ENCODE data around the gene SPECC1. TPM values are rescaled to one million over a fixed set of nuclear protein-coding genes. Genes with fewer than 3 reads are reported as not detected.

The SPECC1 gene
- total and polyA plus RNA-seq, 2 of the 4 experiments (the other 2 are of a cell fraction) = 16.9 to 26.2 TPM

- in situ Hi-C loops (cut with MboI; ENCODE audit: low sequenced_read_pairs) = no loop called here
- Histone ChIP-seq H3K9me1 (ENCODE audit: insufficient read depth, low read length) (peaks cover 9% of the 10 kb centered on the region; the same call in 1 of the 2 replicates), H2AK5ac (ENCODE audit: low read depth, low read length) (no peak overlapping the region), H3K4me1 (ENCODE audit: control insufficient read depth, insufficient read depth, low read length) (peaks cover 19% of the 10 kb centered on the region), H3K4me2 (ENCODE audit: low read depth, low read length) (peak overlapping the region; percentile 11; the same call in 1 of the 2 replicates), H4K5ac (ENCODE audit: low read depth, low read length) (no peak overlapping the region), H3K23ac (ENCODE audit: low read depth, low read length) (peak overlapping the region; percentile 48; the same call in 1 of the 2 replicates), H4K20me1 (ENCODE audit: insufficient read depth, low read length) (no peaks in the 10 kb centered on the region), H2BK20ac (ENCODE audit: low read depth, low read length) (peak overlapping the region; percentile 36; the same call in 1 of the 2 replicates), H3K79me1 (ENCODE audit: low read depth in 1 of 2, low read length in 2 of 2) (peaks cover 12 to 37% of the 10 kb centered on the region in 2 experiments), H4K8ac (ENCODE audit: low read depth in 2 of 2, low read length in 2 of 2) (peak overlapping the region in 1 of 2 experiments; percentile 17; a peak in 1 of 4 replicates), H3K9ac (ENCODE audit: low read depth, low read length) (no peak overlapping the region), H2AK9ac (replicated peaks; ENCODE audit: low read depth, low read length, poor library complexity) (no peak overlapping the region), H4K91ac (ENCODE audit: insufficient read depth, low read depth, low read length) (peak overlapping the region; percentile 60; the same call in 1 of the 2 replicates), H3K4me3 (ENCODE audit: insufficient read depth, low read depth, low read length) (no peak overlapping the region), H3K27me3 (ENCODE audit: control insufficient read depth, insufficient read depth, low read length) (no peaks in the 10 kb centered on the region), H3K9me3 (ENCODE audit: control insufficient read depth, insufficient read depth, low read length) (no peaks in the 10 kb centered on the region), H2BK15ac (ENCODE audit: low read depth, low read length) (no peak overlapping the region), H3K56ac (ENCODE audit: extremely low read depth, insufficient read depth, low read length) (no peak overlapping the region), H3K18ac (ENCODE audit: low read depth, low read length) (no peak overlapping the region), H3K4ac (ENCODE audit: low read depth, low read length) (peak overlapping the region; percentile 60; the same call in 1 of the 2 replicates), H2AFZ (replicated peaks; ENCODE audit: low read length, poor library complexity) (peak overlapping the region; percentile 68), H3K36me3 (ENCODE audit: control insufficient read depth, insufficient read depth, low read length) (0 out of 2 replicates have a peak, but pooled peaks cover 1% of the 10 kb centered on the region), H2BK5ac (ENCODE audit: low read depth, low read length, poor library complexity, severe bottlenecking) (peak overlapping the region; percentile 26), H3K27ac (ENCODE audit: insufficient read depth, low read length) (no peak overlapping the region), H3K14ac (replicated peaks; ENCODE audit: low read depth, low read length) (peak overlapping the region; percentile 16; the same call in 1 of the 2 replicates), H2BK120ac (ENCODE audit: low read depth, low read length) (peak overlapping the region; percentile 41; the same call in 1 of the 2 replicates)
- ATAC-seq (ENCODE audit: low read depth) (peak; percentile 85), DNase-seq (peak; percentile 91)
- ChIA-PET CTCF (no interaction called here), POLR2A (ENCODE audit: unreplicated experiment) (no interaction called here)
- 90% methylated on average over 3 of the region's 11 CpGs; no CpG with 5 or more reads in 1 of the 2 experiments for WGBS, 2 experiments (ENCODE audit: extremely low coverage in 2 of 2, insufficient read length in 1 of 2)
- dilution Hi-C loops (cut with HindIII; ENCODE audit: low sequenced_read_pairs, unreplicated experiment) = no loop called here
- no TSS peak for BruUV-seq (replicated peaks)
- TF ChIP-seq CHD1 (IDR thresholded peaks at IDR 0.05; ENCODE audit: low read depth, low read length) (no peak), CTCF (conservative IDR thresholded peaks at IDR 0.05; ENCODE audit: low read depth, low read length) (no peak), MAFK (IDR thresholded peaks at IDR 0.05; ENCODE audit: low read depth, low read length) (no peak), MAZ (IDR thresholded peaks at IDR 0.05; ENCODE audit: borderline replicate concordance, low read depth, low read length) (peak; percentile 31; the same call in 1 of the 2 replicates)
- intact Hi-C loops (cut with micrococcal nuclease) = no loop called here
Observed at GRCh38 chr17:20266806-20267458, 257.8 kb downstream of the SPECC1 start.

All from IMR-90 (cell line).